Endodermal cell (in vitro differentiated cells): ENCODE results near the gene RAP2A. TPM values are rescaled to one million over a fixed set of nuclear protein-coding genes. Genes with fewer than 3 reads are reported as not detected.

ENCODE experiments used
- DNase-seq: peaks from one replicate; pipeline ENCODE4 v3.0.0-alpha.2; 2017
- H3K27ac ChIP-seq: 2 replicates; pipeline ENCODE4 v1.5.1; 2013; ENCODE audit warnings: mild to moderate bottlenecking, low read depth, low read length, moderate library complexity
- H3K27me3 ChIP-seq: 2 replicates; pipeline ENCODE4 v1.6.1; 2013; ENCODE audit warnings: mild to moderate bottlenecking, low read length, moderate library complexity; ENCODE audit not compliant: insufficient read depth, control insufficient read depth, poor library complexity, severe bottlenecking
- H3K36me3 ChIP-seq: 2 replicates; pipeline ENCODE4 v1.7.0; 2013; ENCODE audit warnings: mild to moderate bottlenecking, low read length, moderate library complexity; ENCODE audit not compliant: control insufficient read depth, insufficient read depth
- H3K4me1 ChIP-seq: one replicate; pipeline ENCODE4 v1.7.0; 2013; ENCODE audit warnings: low read length; ENCODE audit not compliant: control insufficient read depth, insufficient read depth
- H3K4me3 ChIP-seq: 2 replicates; pipeline ENCODE4 v1.5.1; 2013; ENCODE audit warnings: mild to moderate bottlenecking, low read length, moderate library complexity
- H3K9ac ChIP-seq: 2 replicates; pipeline ENCODE4 v1.6.1; 2013; ENCODE audit warnings: mild to moderate bottlenecking, low read length, moderate library complexity; ENCODE audit not compliant: poor library complexity, severe bottlenecking; ENCODE audit errors: extremely low read depth
- H3K9me3 ChIP-seq: 2 replicates; pipeline ENCODE4 v1.6.1; 2013; ENCODE audit warnings: mild to moderate bottlenecking, low read length, moderate library complexity; ENCODE audit not compliant: control insufficient read depth
- H3K27ac Mint-ChIP-seq: 2 replicates; pipeline ENCODE4 v1.8.0; 2020; ENCODE audit warnings: mixed read lengths
- H3K27me3 Mint-ChIP-seq: 2 replicates; pipeline ENCODE4 v1.8.0; 2021; ENCODE audit warnings: mild to moderate bottlenecking, mixed read lengths; ENCODE audit not compliant: insufficient read depth
- H3K36me3 Mint-ChIP-seq: 2 replicates; pipeline ENCODE4 v1.8.0; 2020; ENCODE audit warnings: low read depth, mixed read lengths
- H3K4me1 Mint-ChIP-seq: 2 replicates; pipeline ENCODE4 v1.8.0; 2020; ENCODE audit warnings: mixed read lengths
- H3K4me3 Mint-ChIP-seq: 2 replicates; pipeline ENCODE4 v1.8.0; 2020; ENCODE audit warnings: mild to moderate bottlenecking, moderate library complexity, mixed read lengths
- H3K9me3 Mint-ChIP-seq: 2 replicates; pipeline ENCODE4 v1.8.0; 2020; ENCODE audit warnings: mild to moderate bottlenecking, mixed read lengths
- WGBS, 2 experiments: methylation state at CpG; one replicate each; pipeline versions ENCODE4 v1.1.5 to v1.1.7; 2013; ENCODE audit warnings: missing lambda C conversion rate in 2 of 2, mixed read lengths in 1 of 2; ENCODE audit not compliant: insufficient coverage in 1 of 2, insufficient read length in 1 of 2; 5-methylcytosine and 5-hydroxymethylcytosine counted together
- total RNA-seq, 2 donors: library from RNA; stranded (reverse); fragmentation: NEBNext Ultra II Directional in 1 of 2; extraction: Animal tissue kit (Norgen Biotek cat#: 25700) in 1 of 2; gene quantifications; 2 replicates in 1 of 2; 3 replicates in 1 of 2; pipeline ENCODE4 v1.2.1, GENCODE V29; 2021
- TF ChIP-seq, protein P1 (sequence below): fragments of 200-600 bp; sonication (generic); conservative IDR thresholded peaks from 2 replicates; pipeline ENCODE4 v1.5.0; 2021; ENCODE audit warnings: antibody characterized with exemption, mild to moderate bottlenecking

The RAP2A gene
- total RNA-seq, 2 donors from 2014 or later, result 76.7 to 83.9 TPM

DNA sequence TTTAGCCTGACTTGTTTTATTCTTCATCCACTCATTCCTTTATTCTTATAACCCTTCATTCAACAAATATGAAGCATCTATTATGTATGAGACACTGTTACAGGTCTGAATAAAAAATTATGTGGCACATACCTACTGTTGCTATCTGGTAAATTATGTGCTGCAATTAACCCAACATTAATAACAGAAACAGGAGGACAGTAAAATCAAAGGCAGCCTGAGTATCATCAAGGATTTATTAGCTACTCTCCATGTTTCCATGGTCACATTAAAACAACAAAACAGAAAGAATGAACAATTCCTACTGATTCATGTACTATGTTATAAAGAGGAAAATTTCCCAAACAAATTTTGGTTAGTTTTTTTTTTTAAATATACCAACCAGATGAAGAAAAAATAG lies 43.9 kb downstream of the RAP2A start:
- no peak overlapping the region for H3K4me3 Mint-ChIP-seq
- no peak overlapping the region for H3K4me3 ChIP-seq
- peaks cover 16% of the 10 kb centered on the region for H3K4me1 Mint-ChIP-seq
- no peaks in the 10 kb centered on the region for H3K9me3 Mint-ChIP-seq
- no peak overlapping the region for H3K9ac ChIP-seq
- H3K4me1 ChIP-seq, result peaks cover 6% of the 10 kb centered on the region
- H3K36me3 Mint-ChIP-seq, result no peaks in the 10 kb centered on the region
- H3K27me3 Mint-ChIP-seq, result no peaks in the 10 kb centered on the region
- H3K27me3 ChIP-seq, result no peaks in the 10 kb centered on the region
- H3K27ac ChIP-seq, result no peak overlapping the region
- no peaks in the 10 kb centered on the region for H3K36me3 ChIP-seq
- no peak for DNase-seq
- H3K9me3 ChIP-seq, result no peaks in the 10 kb centered on the region
- H3K27ac Mint-ChIP-seq, result no peak overlapping the region
- TF ChIP-seq, protein P1, sequence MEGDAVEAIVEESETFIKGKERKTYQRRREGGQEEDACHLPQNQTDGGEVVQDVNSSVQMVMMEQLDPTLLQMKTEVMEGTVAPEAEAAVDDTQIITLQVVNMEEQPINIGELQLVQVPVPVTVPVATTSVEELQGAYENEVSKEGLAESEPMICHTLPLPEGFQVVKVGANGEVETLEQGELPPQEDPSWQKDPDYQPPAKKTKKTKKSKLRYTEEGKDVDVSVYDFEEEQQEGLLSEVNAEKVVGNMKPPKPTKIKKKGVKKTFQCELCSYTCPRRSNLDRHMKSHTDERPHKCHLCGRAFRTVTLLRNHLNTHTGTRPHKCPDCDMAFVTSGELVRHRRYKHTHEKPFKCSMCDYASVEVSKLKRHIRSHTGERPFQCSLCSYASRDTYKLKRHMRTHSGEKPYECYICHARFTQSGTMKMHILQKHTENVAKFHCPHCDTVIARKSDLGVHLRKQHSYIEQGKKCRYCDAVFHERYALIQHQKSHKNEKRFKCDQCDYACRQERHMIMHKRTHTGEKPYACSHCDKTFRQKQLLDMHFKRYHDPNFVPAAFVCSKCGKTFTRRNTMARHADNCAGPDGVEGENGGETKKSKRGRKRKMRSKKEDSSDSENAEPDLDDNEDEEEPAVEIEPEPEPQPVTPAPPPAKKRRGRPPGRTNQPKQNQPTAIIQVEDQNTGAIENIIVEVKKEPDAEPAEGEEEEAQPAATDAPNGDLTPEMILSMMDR, result no peak

DNA sequence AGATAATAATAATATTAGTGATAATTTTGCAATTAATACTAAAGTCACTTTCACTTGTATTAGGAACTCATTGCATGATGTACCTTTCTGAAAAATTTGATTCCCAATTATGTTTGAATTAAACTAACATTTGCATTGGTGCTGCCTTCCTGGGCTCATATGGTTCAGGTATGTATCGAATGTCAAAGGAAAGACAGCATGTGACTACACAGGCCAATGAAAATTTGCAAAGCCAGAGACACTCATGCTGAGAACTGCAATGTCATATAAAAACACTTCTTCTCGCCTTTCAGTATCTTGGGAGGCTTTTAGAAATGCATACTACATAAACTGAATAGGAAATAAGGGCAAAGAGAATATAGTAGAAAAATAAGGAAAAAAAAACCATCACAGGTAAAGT lies 44.3 kb downstream of the RAP2A start:
- Histone ChIP-seq H3K36me3 (no peaks in the 10 kb centered on the region), H3K9me3 (no peaks in the 10 kb centered on the region), H3K9ac (no peak overlapping the region), H3K4me1 (peaks cover 6% of the 10 kb centered on the region), H3K4me3 (no peak overlapping the region), H3K27ac (no peak overlapping the region), H3K27me3 (no peaks in the 10 kb centered on the region)
- Mint-ChIP-seq H3K27me3 (no peaks in the 10 kb centered on the region), H3K9me3 (no peaks in the 10 kb centered on the region), H3K27ac (no peak overlapping the region), H3K4me3 (no peak overlapping the region), H3K36me3 (no peaks in the 10 kb centered on the region), H3K4me1 (peaks cover 16% of the 10 kb centered on the region)
- WGBS, 2 experiments, result 93 to 100% methylated on average over 1 of the region's 2 CpGs
- TF ChIP-seq, protein P1, result no peak
- no peak for DNase-seq

DNA sequence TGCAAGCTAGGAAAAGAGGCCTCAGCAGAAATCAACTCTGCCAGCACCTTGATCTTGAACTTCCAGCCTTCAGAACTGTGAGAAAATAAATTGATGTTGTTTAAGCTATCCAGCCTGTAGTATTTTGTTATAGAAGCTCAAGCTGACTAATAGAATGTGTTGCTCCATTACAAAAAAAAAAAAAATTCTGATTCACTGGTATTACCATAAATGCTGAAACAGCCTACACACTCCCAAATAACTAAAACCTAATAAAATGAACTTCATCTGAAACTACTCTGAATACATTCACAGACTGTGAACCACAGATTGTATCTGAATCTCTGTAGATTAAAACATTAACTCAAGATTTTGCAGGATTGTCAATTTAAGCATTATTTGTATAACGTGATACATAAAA lies 49.5 kb downstream of the RAP2A start:
- 90 to 100% methylated on average over 1 of the region's 1 CpG for WGBS, 2 experiments
- Histone ChIP-seq H3K4me3 (no peak overlapping the region), H3K27ac (no peak overlapping the region), H3K36me3 (no peaks in the 10 kb centered on the region), H3K27me3 (no peaks in the 10 kb centered on the region), H3K9ac (no peak overlapping the region), H3K9me3 (no peaks in the 10 kb centered on the region), H3K4me1 (no peaks in the 10 kb centered on the region)
- peaks cover 5% of the 10 kb centered on the region for H3K4me1 Mint-ChIP-seq
- no peaks in the 10 kb centered on the region for H3K27me3 Mint-ChIP-seq
- H3K4me3 Mint-ChIP-seq, result no peak overlapping the region
- no peak for DNase-seq
- TF ChIP-seq, protein P1, result no peak
- no peak overlapping the region for H3K27ac Mint-ChIP-seq
- peaks cover 2% of the 10 kb centered on the region for H3K36me3 Mint-ChIP-seq
- peaks cover 3% of the 10 kb centered on the region for H3K9me3 Mint-ChIP-seq
